H9 (cell line): ENCODE data around the gene ATP8B4. TPM values are rescaled to one million over a fixed set of nuclear protein-coding genes. Genes with fewer than 3 reads are reported as not detected.

Experiments used
- DNase-seq: peaks from one replicate; pipeline ENCODE4 v3.0.0-alpha.2; 2017
- H2AFZ ChIP-seq: one replicate; pipeline ENCODE4 v1.6.1; 2013; ENCODE audit warnings: mild to moderate bottlenecking, low read length, control low read depth, moderate library complexity
- H2AK5ac ChIP-seq: 2 replicates; pipeline ENCODE4 v1.6.1; 2013; ENCODE audit warnings: low read length, control low read depth, mixed read lengths; ENCODE audit not compliant: insufficient read length
- H2BK120ac ChIP-seq: one replicate; pipeline ENCODE4 v1.6.1; 2013; ENCODE audit warnings: low read depth, mild to moderate bottlenecking, low read length, control low read depth, inconsistent platforms; ENCODE audit not compliant: poor library complexity, severe bottlenecking
- H2BK12ac ChIP-seq: 2 replicates; pipeline ENCODE4 v1.6.1; 2013; ENCODE audit warnings: low read length, control low read depth, mixed read lengths, low read depth; ENCODE audit not compliant: insufficient read length
- H2BK15ac ChIP-seq: 2 replicates; pipeline ENCODE4 v1.6.1; 2013; ENCODE audit warnings: low read depth, low read length, control low read depth
- H2BK20ac ChIP-seq: one replicate; pipeline ENCODE4 v1.6.1; 2013; ENCODE audit warnings: low read depth, mild to moderate bottlenecking, low read length, control low read depth, inconsistent platforms; ENCODE audit not compliant: poor library complexity, severe bottlenecking
- H2BK5ac ChIP-seq: 2 replicates; pipeline ENCODE4 v1.6.1; 2013; ENCODE audit warnings: low read length, control low read depth, mixed read lengths; ENCODE audit not compliant: insufficient read length
- H3K14ac ChIP-seq: 2 replicates; pipeline ENCODE4 v1.6.1; 2013; ENCODE audit warnings: low read length, control low read depth; ENCODE audit not compliant: insufficient read depth
- H3K18ac ChIP-seq: 2 replicates; pipeline ENCODE4 v1.6.1; 2013; ENCODE audit warnings: low read depth, mild to moderate bottlenecking, mixed read lengths, low read length, control low read depth; ENCODE audit not compliant: insufficient read length
- H3K23ac ChIP-seq: 2 replicates; pipeline ENCODE4 v1.6.1; 2013; ENCODE audit warnings: low read length, control low read depth, mixed read lengths, low read depth; ENCODE audit not compliant: insufficient read length
- H3K23me2 ChIP-seq: 2 replicates; pipeline ENCODE4 v1.6.1; 2013; ENCODE audit warnings: low read depth, mild to moderate bottlenecking, mixed read lengths, low read length, control low read depth; ENCODE audit not compliant: insufficient read length, poor library complexity, severe bottlenecking
- H3K27ac ChIP-seq: 2 replicates; pipeline ENCODE4 v1.5.1; 2013; ENCODE audit warnings: low read length, control low read depth, mixed read lengths, low read depth; ENCODE audit not compliant: insufficient read length
- H3K27me3 ChIP-seq: 2 replicates; pipeline ENCODE4 v1.6.1; 2013; ENCODE audit warnings: low read length, control low read depth, inconsistent platforms; ENCODE audit not compliant: insufficient read depth
- H3K4ac ChIP-seq: 2 replicates; pipeline ENCODE4 v1.6.1; 2013; ENCODE audit warnings: low read depth, mild to moderate bottlenecking, control low read depth, inconsistent platforms, low read length, moderate library complexity
- H3K4me1 ChIP-seq: 2 replicates; pipeline ENCODE4 v1.6.1; 2013; ENCODE audit warnings: low read length, control low read depth, inconsistent platforms; ENCODE audit not compliant: insufficient read depth
- H3K4me2 ChIP-seq: 2 replicates; pipeline ENCODE4 v1.6.1; 2013; ENCODE audit warnings: low read length, control low read depth, mixed read lengths; ENCODE audit not compliant: insufficient read length, insufficient read depth
- H3K56ac ChIP-seq: 2 replicates; pipeline ENCODE4 v1.6.1; 2013; ENCODE audit warnings: low read depth, mild to moderate bottlenecking, mixed read lengths, low read length, control low read depth; ENCODE audit not compliant: insufficient read length
- H3K79me1 ChIP-seq: 2 replicates; pipeline ENCODE4 v1.6.1; 2013; ENCODE audit warnings: low read depth, mild to moderate bottlenecking, moderate library complexity, low read length, control low read depth, inconsistent platforms; ENCODE audit not compliant: insufficient read depth, poor library complexity, severe bottlenecking
- H3K79me2 ChIP-seq: 2 replicates; pipeline ENCODE4 v1.6.1; 2013; ENCODE audit warnings: low read length, control low read depth, inconsistent platforms; ENCODE audit not compliant: insufficient read depth
- H3K9ac ChIP-seq: 2 replicates; pipeline ENCODE4 v1.6.1; 2013; ENCODE audit warnings: low read length, control low read depth, mixed read lengths; ENCODE audit not compliant: insufficient read length; ENCODE audit errors: extremely low read depth
- H3K9me3 ChIP-seq: one replicate; pipeline ENCODE4 v1.6.1; 2013; ENCODE audit warnings: low read depth, low read length, inconsistent platforms; ENCODE audit not compliant: control insufficient read depth
- H3T11ph ChIP-seq: one replicate; pipeline ENCODE4 v1.6.1; 2013; ENCODE audit warnings: mild to moderate bottlenecking, low read length, control low read depth, inconsistent platforms
- H4K20me1 ChIP-seq: one replicate; pipeline ENCODE4 v1.6.1; 2013; ENCODE audit not compliant: control insufficient read depth, insufficient read length, insufficient read depth
- H4K5ac ChIP-seq: 2 replicates; pipeline ENCODE4 v1.6.1; 2013; ENCODE audit warnings: low read depth, mild to moderate bottlenecking, mixed read lengths, low read length, control low read depth; ENCODE audit not compliant: insufficient read length
- H4K8ac ChIP-seq: replicated peaks from 2 replicates; pipeline ENCODE4 v1.6.1; 2013; ENCODE audit warnings: low read length, control low read depth, mixed read lengths, low read depth; ENCODE audit not compliant: insufficient read length
- H4K91ac ChIP-seq: 2 replicates; pipeline ENCODE4 v1.6.1; 2013; ENCODE audit warnings: low read depth, mild to moderate bottlenecking, moderate library complexity, mixed read lengths, low read length, control low read depth; ENCODE audit not compliant: insufficient read length
- H3K27ac Mint-ChIP-seq, 3 experiments: 2 replicates in 2 of 3; 3 replicates in 1 of 3; pipeline ENCODE4 v1.8.0; 2020 to 2021; ENCODE audit warnings: mixed read lengths in 3 of 3, mild to moderate bottlenecking in 1 of 3, moderate library complexity in 1 of 3
- H3K27me3 Mint-ChIP-seq: 2 replicates; pipeline ENCODE4 v1.8.0; 2021; ENCODE audit warnings: low read depth, mild to moderate bottlenecking, moderate library complexity, mixed read lengths
- H3K36me3 Mint-ChIP-seq, 3 experiments: 2 replicates in 2 of 3; 3 replicates in 1 of 3; pipeline ENCODE4 v1.8.0; 2020 to 2021; ENCODE audit warnings: low read depth in 3 of 3, mixed read lengths in 3 of 3; ENCODE audit not compliant: insufficient read depth in 1 of 3
- H3K4me1 Mint-ChIP-seq, 2 experiments: 2 replicates each; pipeline ENCODE4 v1.8.0; 2020; ENCODE audit warnings: mixed read lengths in 2 of 2
- H3K4me3 Mint-ChIP-seq, 2 experiments: 2 replicates in 1 of 2; 3 replicates in 1 of 2; pipeline ENCODE4 v1.8.0; 2020 to 2021; ENCODE audit warnings: mild to moderate bottlenecking in 2 of 2, mixed read lengths in 2 of 2, moderate library complexity in 1 of 2
- H3K9me3 Mint-ChIP-seq, 2 experiments: 2 replicates in 1 of 2; 3 replicates in 1 of 2; pipeline ENCODE4 v1.8.0; 2020; ENCODE audit warnings: mild to moderate bottlenecking in 2 of 2, mixed read lengths in 2 of 2, moderate library complexity in 1 of 2
- CTCF ChIP-seq: fragments of 200-600 bp; sonication (generic); conservative IDR thresholded peaks from 3 replicates; pipeline ENCODE4 v1.8.0; 2021; ENCODE audit warnings: antibody characterized with exemption, mild to moderate bottlenecking
- WGBS: extraction: QIAGEN DNeasy Blood & Tissue Kit; methylation state at CpG from one replicate; pipeline ENCODE4 v1.1.7; 2013; ENCODE audit warnings: missing lambda C conversion rate, low lambda C conversion rate, mixed read lengths; ENCODE audit not compliant: insufficient read length; ENCODE audit errors: extremely low coverage; 5-methylcytosine and 5-hydroxymethylcytosine counted together
- total RNA-seq: library from RNA; stranded (reverse); gene quantifications from 2 replicates; pipeline ENCODE4 v1.2.1, GENCODE V29; 2021

The ATP8B4 gene
- total RNA-seq, 1 experiment from 2014 or later = 0.52 TPM

- no peak overlapping the region for H3K14ac ChIP-seq
- no peak overlapping the region for H4K5ac ChIP-seq
- H3K27ac ChIP-seq = no peak overlapping the region
- no peak overlapping the region for H2BK15ac ChIP-seq
- H3K18ac ChIP-seq = no peak overlapping the region
- H3K27ac Mint-ChIP-seq = no peak overlapping the region
- H3K56ac ChIP-seq = no peak overlapping the region
- no peak overlapping the region for H2BK120ac ChIP-seq
- no CpG with 5 or more reads among the region's 1 CpG for WGBS
- TF ChIP-seq CTCF = no peak
- H3K4me3 Mint-ChIP-seq = no peak overlapping the region
- no peaks in the 10 kb centered on the region; the same call in 1 of the 2 replicates for H3K27me3 Mint-ChIP-seq
- H2BK5ac ChIP-seq = no peak overlapping the region
- no peak overlapping the region for H2BK20ac ChIP-seq
- peaks cover 7 to 9% of the 10 kb centered on the region in 2 experiments; a peak in 3 of 4 replicates for H3K4me1 Mint-ChIP-seq
- no peak overlapping the region for H2BK12ac ChIP-seq
- no peak overlapping the region for H3T11ph ChIP-seq
- peaks cover 3 to 37% (median 8%) of the 10 kb centered on the region in 3 experiments; a peak in 6 of 7 replicates for H3K36me3 Mint-ChIP-seq
- no peak overlapping the region for H3K4ac ChIP-seq
- peaks cover 21 to 25% of the 10 kb centered on the region in 2 experiments; a peak in 4 of 5 replicates for H3K9me3 Mint-ChIP-seq
- H4K8ac ChIP-seq = no peak overlapping the region
- no peaks in the 10 kb centered on the region for H3K9me3 ChIP-seq
- H3K27me3 ChIP-seq = no peaks in the 10 kb centered on the region
- no peak overlapping the region for H3K9ac ChIP-seq
- no peak overlapping the region for H2AFZ ChIP-seq
- H3K79me1 ChIP-seq = no peaks in the 10 kb centered on the region
- no peak overlapping the region for H4K91ac ChIP-seq
- no peak for DNase-seq
- no peaks in the 10 kb centered on the region for H4K20me1 ChIP-seq
- H3K23me2 ChIP-seq = no peaks in the 10 kb centered on the region
- H3K4me1 ChIP-seq = no peaks in the 10 kb centered on the region
- no peak overlapping the region for H3K4me2 ChIP-seq
- H2AK5ac ChIP-seq = no peak overlapping the region
- H3K79me2 ChIP-seq = no peaks in the 10 kb centered on the region
- no peak overlapping the region for H3K23ac ChIP-seq
These were observed 154.5 kb downstream of the ATP8B4 start for GRCh38 chr15:49964551-49964950.
